Fibroblast of lung (primary cell): Measurements from ENCODE around the gene NACC1. TPM values are rescaled to one million over a fixed set of nuclear protein-coding genes. Genes with fewer than 3 reads are reported as not detected.

Experiments used
- DNase-seq, 2 donors: peaks; one replicate each; pipeline versions ENCODE4 v3.0.0 to v3.0.0-alpha.2; 2010; ENCODE audit warnings: low read depth in 2 of 2
- H2AFZ ChIP-seq: 2 replicates; pipeline ENCODE4 v1.5.1; 2012; ENCODE audit warnings: low read length, control low read depth, inconsistent platforms
- H3K27ac ChIP-seq: 2 replicates; pipeline ENCODE4 v1.5.1; 2011; ENCODE audit warnings: low read length, control low read depth; ENCODE audit not compliant: insufficient read depth
- H3K27me3 ChIP-seq: 2 replicates; pipeline ENCODE4 v1.5.1; 2011; ENCODE audit warnings: mild to moderate bottlenecking, low read length; ENCODE audit not compliant: control insufficient read depth, insufficient read depth
- H3K36me3 ChIP-seq: 2 replicates; pipeline ENCODE4 v1.5.1; 2011; ENCODE audit warnings: low read length; ENCODE audit not compliant: control insufficient read depth, insufficient read depth
- H3K4me1 ChIP-seq: 2 replicates; pipeline ENCODE4 v1.5.1; 2011; ENCODE audit warnings: low read length; ENCODE audit not compliant: control insufficient read depth, insufficient read depth; ENCODE audit errors: extremely low read depth
- H3K4me2 ChIP-seq: 2 replicates; pipeline ENCODE4 v1.5.1; 2011; ENCODE audit warnings: low read length, control low read depth; ENCODE audit not compliant: insufficient read depth; ENCODE audit errors: extremely low read depth
- H3K4me3 ChIP-seq, 4 experiments: fragments of 200-600 bp in 1 of 4; sonication (generic) in 1 of 4; replicated peaks in 1 of 4; 2 replicates each; pipeline ENCODE4 v1.5.1; 2011 to 2016; ENCODE audit warnings: low read length in 4 of 4, low read depth in 3 of 4, mild to moderate bottlenecking in 3 of 4, control low read depth in 2 of 4, inconsistent platforms in 1 of 4, mixed read lengths in 1 of 4; ENCODE audit not compliant: insufficient read depth in 1 of 4; ENCODE audit errors: control extremely low read depth in 1 of 4
- H3K79me2 ChIP-seq: 2 replicates; pipeline ENCODE4 v1.5.1; 2012; ENCODE audit warnings: mild to moderate bottlenecking, low read length, inconsistent platforms; ENCODE audit not compliant: control insufficient read depth, insufficient read depth
- H3K9ac ChIP-seq: 2 replicates; pipeline ENCODE4 v1.5.1; 2011; ENCODE audit warnings: mild to moderate bottlenecking, low read length, control low read depth; ENCODE audit not compliant: insufficient read depth
- H3K9me3 ChIP-seq: 2 replicates; pipeline ENCODE4 v1.5.1; 2012; ENCODE audit warnings: low read depth, low read length; ENCODE audit not compliant: control insufficient read depth, insufficient read depth
- H4K20me1 ChIP-seq: 2 replicates; pipeline ENCODE4 v1.5.1; 2011; ENCODE audit warnings: low read length; ENCODE audit not compliant: control insufficient read depth, insufficient read depth; ENCODE audit errors: extremely low read depth
- EZH2 ChIP-seq: IDR thresholded peaks from 2 replicates; pipeline ENCODE4 v1.5.1; 2012; ENCODE audit warnings: low read length, control low read depth, mild to moderate bottlenecking; ENCODE audit errors: missing control alignments
- polyA plus RNA-seq, 2 donors: library from polyadenylated mRNA; depleted of rRNA in 1 of 2; stranded (reverse) in 1 of 2; unstranded in 1 of 2; fragments of >200 nt; gene quantifications; 2 replicates each; pipeline ENCODE4 v1.2.1, GENCODE V29; 2011 to 2012; ENCODE audit warnings: missing spikeins in 1 of 2
- total RNA-seq: library from RNA; depleted of rRNA; stranded (reverse); fragments of >200 nt; gene quantifications from 2 replicates; pipeline ENCODE4 v1.2.1, GENCODE V29; 2014
- TF ChIP-seq, protein P1 (sequence below), 2 donors: IDR thresholded peaks in 1 of 2; conservative IDR thresholded peaks in 1 of 2; 1 replicate in 1 of 2; 2 replicates in 1 of 2; pipeline ENCODE4 v1.5.1; 2011 to 2012; ENCODE audit warnings: low read length in 2 of 2, control low read depth in 1 of 2, inconsistent platforms in 1 of 2, low read depth in 1 of 2, mild to moderate bottlenecking in 1 of 2

The NACC1 gene
- total and polyA plus RNA-seq, 2 donors (not counting 1 experiment from before 2014, with no cell fraction given) = 31.9 to 33.5 TPM

DNA sequence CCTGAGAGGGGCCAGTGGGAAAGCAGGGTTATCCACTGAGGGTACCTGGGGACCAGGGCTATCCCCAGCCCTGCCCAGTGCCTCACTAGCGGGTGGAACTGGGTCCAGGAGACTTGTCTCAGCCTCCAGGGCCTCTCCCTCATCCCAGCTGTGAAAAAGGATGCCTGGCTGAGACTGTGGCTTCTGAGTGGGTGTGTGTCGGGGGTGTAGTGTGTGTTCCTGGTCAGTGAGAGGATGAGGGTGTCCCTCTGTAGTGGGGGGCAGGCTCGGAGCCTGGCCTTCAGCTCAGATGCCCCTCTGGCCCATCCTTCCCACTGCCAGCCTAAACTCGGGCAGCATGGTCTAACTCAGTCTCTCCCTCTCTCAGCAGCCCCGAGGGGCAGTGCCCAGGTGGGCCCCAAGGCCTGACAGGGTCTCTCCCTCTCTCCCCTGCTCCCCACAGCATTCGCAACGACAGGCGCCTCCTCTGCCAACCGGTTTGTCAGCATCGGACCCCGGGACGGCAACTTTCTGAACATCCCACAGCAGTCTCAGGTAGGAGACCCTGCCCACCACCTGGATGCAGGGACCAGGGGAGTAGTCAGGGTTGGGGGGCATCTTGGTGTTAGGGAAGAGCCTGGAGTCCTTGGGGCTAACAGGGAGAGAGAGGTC, 28.1 kb upstream of the NACC1 start:
- Histone ChIP-seq H3K4me3 (no peak overlapping the region), H3K27me3 (no peaks in the 10 kb centered on the region), H3K4me2 (no peak overlapping the region), H2AFZ (no peak overlapping the region), H3K79me2 (peaks cover 4% of the 10 kb centered on the region), H3K9me3 (no peaks in the 10 kb centered on the region), H3K9ac (no peak overlapping the region), H4K20me1 (no peaks in the 10 kb centered on the region), H3K4me1 (peaks cover 12% of the 10 kb centered on the region), H3K36me3 (peaks cover 13% of the 10 kb centered on the region), H3K27ac (no peak overlapping the region)
- TF ChIP-seq, protein P1, sequence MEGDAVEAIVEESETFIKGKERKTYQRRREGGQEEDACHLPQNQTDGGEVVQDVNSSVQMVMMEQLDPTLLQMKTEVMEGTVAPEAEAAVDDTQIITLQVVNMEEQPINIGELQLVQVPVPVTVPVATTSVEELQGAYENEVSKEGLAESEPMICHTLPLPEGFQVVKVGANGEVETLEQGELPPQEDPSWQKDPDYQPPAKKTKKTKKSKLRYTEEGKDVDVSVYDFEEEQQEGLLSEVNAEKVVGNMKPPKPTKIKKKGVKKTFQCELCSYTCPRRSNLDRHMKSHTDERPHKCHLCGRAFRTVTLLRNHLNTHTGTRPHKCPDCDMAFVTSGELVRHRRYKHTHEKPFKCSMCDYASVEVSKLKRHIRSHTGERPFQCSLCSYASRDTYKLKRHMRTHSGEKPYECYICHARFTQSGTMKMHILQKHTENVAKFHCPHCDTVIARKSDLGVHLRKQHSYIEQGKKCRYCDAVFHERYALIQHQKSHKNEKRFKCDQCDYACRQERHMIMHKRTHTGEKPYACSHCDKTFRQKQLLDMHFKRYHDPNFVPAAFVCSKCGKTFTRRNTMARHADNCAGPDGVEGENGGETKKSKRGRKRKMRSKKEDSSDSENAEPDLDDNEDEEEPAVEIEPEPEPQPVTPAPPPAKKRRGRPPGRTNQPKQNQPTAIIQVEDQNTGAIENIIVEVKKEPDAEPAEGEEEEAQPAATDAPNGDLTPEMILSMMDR (conservative IDR thresholded peaks at IDR 0.05 in 1 of 2, IDR thresholded peaks at IDR 0.05 in 1 of 2; ENCODE audit: low read depth in 1 of 2, low read length in 2 of 2) = no peak
- TF ChIP-seq EZH2 = no peak
- no peak for DNase-seq

DNA sequence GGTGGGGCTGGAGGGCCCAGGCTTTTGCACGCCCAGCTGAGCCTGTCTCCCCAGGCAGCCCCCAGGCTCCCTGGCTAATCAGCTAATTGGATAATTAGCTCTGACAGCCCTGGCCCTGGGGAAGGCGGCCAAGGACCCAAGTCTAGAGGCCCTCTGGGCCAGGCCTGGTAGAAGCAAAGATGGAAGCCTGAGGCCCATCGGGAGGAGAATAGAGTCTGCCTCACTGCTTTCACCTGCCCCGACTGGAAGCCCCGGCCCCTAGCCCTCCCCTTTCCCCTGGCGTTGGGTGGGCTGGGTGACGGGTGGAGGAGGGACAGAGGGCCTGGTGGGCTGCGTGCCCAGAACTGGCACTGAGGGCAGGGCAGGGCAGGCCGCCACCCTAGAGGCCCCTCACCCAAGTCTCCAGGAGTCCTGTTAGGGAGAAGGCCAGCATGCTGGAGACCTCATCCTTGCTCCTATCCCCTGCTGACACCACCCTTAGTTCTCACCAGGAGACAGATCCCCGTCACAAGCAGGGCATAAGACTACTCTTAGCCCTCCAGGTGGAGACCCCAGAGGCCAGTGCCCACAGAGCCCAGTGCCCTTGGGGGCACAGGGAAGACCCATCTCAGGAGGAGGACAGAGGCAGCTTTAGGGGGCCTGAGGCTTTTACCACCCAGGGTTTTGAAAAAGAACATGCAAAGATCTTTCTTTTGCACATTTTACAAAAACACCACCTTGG, 27.4 kb upstream of the NACC1 start:
- Histone ChIP-seq H3K36me3 (peaks cover 9% of the 10 kb centered on the region), H4K20me1 (no peaks in the 10 kb centered on the region), H3K9ac (no peak overlapping the region), H3K27ac (no peak overlapping the region), H3K4me3 (no peak overlapping the region), H3K4me1 (peaks cover 8% of the 10 kb centered on the region), H3K9me3 (no peaks in the 10 kb centered on the region), H2AFZ (no peak overlapping the region), H3K79me2 (peaks cover 4% of the 10 kb centered on the region), H3K4me2 (no peak overlapping the region), H3K27me3 (no peaks in the 10 kb centered on the region)
- no peak for DNase-seq
- TF ChIP-seq EZH2 = no peak
- TF ChIP-seq, protein P1 (conservative IDR thresholded peaks at IDR 0.05 in 1 of 2, IDR thresholded peaks at IDR 0.05 in 1 of 2; ENCODE audit: low read depth in 1 of 2, low read length in 2 of 2) = no peak

DNA sequence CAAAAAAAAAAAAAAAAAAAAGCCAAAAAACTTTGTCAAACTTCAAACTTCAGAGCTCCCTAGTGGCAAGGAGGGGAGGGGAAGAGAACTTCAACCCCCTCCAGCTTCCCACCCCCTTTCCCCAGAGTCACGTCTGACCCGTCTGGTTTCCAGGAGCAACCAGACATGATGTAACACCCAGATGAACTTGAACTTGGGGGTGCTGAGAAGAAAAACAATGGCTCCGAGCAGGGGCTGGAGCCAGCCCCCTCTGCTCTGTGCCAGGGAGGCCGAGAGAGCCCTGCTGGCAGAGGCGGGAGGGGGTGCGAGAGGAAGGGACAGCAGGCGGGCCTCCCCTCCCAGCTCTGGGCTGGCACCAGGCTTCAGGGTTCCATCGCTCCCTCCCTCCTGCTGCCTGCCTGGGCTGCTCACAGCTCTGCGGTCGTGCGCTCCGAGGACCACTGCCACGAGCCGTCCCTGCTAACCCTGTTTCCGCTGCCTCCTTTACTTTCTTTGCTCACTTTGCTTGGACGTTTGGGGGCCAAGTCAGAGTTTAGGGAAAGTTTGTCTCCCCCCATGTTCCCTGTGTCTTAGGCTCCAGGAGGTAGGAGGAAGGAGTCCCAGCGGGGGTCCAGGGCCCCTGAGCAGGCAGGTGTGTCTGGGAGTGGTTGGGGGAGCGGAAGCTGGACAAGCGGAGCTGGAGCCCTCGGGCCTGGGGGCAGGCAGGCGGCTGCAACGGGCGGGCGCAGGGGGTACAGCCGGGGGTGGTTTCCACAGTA, 26.5 kb upstream of the NACC1 start:
- H2AFZ ChIP-seq = no peak overlapping the region
- H3K27ac ChIP-seq = no peak overlapping the region
- H3K27me3 ChIP-seq = no peaks in the 10 kb centered on the region
- H3K4me2 ChIP-seq = no peak overlapping the region
- H3K4me1 ChIP-seq = peaks cover 8% of the 10 kb centered on the region
- no peak overlapping the region for H3K4me3 ChIP-seq
- H3K79me2 ChIP-seq = no peaks in the 10 kb centered on the region
- TF ChIP-seq, protein P1 (conservative IDR thresholded peaks at IDR 0.05 in 1 of 2, IDR thresholded peaks at IDR 0.05 in 1 of 2; ENCODE audit: low read depth in 1 of 2, low read length in 2 of 2) = peak in 1 of 2 donors; percentile 6
- TF ChIP-seq EZH2 = no peak
- H3K9me3 ChIP-seq = no peaks in the 10 kb centered on the region
- peaks cover 11% of the 10 kb centered on the region for H3K36me3 ChIP-seq
- peak; percentile 86 to 97 for DNase-seq
- H4K20me1 ChIP-seq = no peaks in the 10 kb centered on the region
- H3K9ac ChIP-seq = no peak overlapping the region
